Right forelimb (tissue), 1 donor: Measurements from ENCODE around the gene PLCD1.
A peak's percentile ranks its signal among the peaks of the same experiment; 100 is the strongest.

Source experiments
- DNase-seq: peaks from one replicate; pipeline ENCODE4 v3.0.0-alpha.2; 2018

PLCD1 gene

DNA sequence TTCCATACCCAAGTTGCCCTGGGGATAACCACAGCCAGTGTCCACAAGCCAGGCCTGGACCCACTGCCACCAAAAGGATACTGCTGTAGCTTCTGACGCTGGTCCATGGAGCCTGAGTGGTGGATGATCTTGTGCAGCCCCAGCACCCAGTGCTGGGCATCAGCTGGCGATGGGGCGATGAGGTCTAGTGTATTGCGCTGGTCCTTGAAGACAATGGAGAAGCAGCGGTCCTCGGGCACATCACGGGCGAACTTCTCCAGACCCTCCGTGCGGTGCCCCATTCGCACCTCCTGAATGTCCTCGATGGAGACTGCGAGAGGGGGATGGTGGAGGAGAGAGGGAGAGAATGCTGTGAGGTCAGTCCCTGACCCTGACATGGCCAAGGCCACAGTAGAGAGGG is 13.0 kb downstream of the PLCD1 start:
- no peak for DNase-seq

DNA sequence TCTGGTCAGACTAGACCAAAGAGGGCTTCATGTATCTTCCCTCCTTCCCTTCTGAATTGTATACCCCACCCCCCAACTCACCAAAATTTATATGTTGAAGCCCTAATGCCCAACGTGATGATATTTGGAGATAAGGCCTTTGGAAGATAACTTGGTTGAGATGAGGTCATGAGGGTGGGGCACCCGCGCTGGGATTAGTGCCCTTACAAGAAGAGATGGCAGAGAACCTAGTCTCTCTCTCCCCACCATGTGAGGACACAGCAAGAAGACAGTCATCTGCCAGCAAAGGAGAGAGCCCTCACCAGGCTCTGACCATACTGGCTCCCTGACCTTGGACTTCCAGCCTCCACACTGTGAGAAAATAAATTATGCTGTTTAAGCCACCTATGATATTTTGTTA is 13.5 kb downstream of the PLCD1 start:
- DNase-seq: no peak

DNA sequence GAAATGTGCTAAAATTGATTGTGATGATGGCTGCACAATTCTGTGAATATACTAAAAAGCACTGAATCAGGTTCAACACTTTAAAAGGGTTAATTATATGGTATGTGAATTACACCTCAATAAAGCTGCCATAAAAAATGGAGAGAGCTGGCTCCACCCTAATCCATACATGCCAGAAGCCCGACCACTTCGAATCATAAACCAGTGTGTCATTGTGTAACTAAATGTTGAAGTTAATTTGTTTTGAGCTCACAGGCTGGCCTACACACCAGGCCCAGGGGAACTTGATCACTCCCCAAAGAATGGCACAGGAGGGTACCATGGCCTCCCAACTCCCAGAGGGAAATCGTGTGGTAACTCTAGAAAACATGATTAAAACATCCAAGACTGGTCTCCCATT is 14.0 kb downstream of the PLCD1 start:
- no peak for DNase-seq

DNA sequence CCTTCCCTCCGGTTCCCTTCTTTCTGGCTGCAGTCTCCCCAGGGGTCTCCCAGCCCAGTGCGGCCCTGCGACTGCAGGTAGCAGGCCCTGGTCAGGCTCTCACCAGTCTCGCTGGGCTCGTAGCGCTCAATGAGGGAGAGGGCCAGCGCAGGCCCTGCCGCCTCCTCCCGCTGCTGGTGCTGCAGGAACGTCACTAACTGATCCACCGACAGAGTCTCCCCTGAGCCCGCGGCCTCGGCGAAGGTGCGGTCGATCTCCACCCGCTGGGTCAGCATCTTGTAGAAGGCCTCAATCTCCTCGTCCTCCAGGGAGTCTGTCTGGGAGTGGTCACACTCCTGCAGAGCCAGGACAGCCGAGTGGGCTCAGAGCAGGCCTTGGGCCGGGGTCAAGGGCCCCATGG is 18.3 kb downstream of the PLCD1 start:
- no peak for DNase-seq

DNA sequence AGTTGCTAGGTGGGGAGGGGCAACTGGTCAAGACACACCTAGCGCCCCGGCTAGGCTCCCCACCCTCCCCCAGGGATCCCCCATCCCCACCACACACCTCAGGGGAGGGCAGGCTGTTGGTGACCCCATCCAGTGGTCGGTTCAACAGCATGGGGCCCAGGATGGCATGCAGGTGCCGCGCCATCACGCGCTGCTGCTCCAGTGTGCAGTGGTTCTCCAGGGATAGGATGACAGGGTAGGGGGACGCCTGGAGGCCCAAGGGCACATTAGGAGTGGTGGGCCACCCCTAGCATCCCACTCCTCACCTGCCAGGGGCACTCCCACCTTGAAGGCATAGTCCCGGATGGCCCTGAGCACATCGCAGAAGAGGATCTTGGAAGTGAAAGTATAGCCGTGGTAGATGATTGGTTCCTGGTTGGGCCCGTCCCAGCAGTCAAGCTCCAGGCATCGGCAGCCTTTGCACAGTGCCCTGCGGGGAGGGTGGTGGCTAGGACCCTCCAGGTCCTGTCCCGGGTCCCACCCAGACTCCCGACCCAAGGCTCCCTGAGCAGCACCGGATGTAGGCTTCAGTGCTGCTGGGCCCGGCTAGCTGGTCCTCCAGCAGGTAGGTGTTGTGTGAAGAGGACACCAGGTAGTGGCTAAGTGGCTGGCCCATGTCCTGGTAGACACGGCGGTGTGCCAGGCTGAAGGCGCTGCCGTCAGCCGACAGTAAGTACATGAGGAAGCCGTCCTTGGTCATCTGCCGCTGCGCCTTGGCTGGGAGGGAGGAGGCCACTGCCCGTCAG is 19.4 kb downstream of the PLCD1 start:
- no peak for DNase-seq

DNA sequence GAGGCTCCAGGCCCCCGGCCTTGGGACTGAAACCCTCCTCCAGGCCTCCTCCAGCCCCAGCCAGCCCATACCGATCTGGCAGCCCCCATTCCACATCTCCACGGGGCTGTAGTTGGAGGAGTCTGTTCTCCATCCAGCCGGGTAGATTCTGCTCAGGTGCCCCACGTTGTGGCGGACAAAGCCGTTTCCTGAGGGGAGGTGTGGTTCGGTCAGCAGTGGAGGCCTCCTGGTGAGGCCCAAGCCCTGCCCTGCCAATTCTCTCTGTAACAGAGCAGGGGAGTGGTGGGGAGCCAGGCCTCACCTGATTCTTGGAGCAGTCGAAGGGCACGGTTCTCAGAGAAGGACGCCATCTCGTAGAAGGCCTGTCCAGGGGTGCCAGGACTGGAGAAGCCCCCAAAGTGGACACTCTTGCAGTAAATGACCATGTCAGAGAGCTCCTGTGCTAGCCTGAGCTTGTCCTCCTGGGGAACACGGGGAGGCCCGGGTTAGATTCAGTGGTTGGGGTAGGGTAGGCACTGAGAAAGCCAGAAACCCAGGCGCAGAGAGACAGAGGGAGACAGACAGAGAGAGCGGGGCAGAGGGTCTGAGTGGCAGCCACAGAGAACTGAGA is 20.4 kb downstream of the PLCD1 start:
- DNase-seq: no peak

DNA sequence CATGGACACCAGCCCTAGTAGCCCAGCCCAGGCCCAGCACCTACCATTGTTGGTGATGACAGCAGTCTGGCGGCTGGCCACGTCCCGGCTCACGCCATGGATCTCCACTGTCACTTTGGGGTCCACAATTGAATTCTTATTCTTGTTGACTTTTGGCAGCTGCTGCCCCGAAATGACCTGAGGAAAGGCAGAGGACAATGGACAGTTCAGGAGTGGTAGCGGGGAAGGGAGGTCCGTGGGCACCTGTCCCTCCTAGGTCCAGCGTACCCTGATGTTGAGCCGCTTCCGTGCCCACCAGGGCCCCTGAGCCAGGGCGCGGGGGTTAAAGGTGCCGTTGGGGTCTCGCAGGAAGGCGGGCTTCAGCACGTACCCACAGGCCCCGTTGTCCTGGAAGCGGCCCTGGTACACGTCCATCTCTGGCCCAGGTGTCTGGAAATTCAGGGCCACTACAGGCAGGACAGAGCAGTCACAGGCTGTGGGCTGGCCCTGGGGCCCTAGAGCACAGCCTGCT is 21.2 kb downstream of the PLCD1 start:
- no peak for DNase-seq

DNA sequence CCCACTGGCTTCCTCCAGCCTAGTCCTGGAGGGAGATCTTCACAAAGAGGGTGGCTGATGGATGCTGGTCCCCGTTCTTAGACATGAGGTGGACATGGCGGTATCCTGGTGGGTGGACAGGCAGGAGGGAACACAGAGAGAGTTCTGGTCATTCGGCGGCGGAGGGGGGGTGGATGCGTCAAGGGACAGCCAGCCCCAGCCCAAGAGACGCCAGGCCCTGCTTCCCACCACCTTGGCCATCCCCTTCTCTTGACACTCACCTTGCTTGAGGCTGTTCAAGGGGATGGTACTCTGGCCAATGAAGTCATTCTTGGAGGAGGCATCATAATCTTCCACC is 21.7 kb downstream of the PLCD1 start:
- DNase-seq: no peak

DNA sequence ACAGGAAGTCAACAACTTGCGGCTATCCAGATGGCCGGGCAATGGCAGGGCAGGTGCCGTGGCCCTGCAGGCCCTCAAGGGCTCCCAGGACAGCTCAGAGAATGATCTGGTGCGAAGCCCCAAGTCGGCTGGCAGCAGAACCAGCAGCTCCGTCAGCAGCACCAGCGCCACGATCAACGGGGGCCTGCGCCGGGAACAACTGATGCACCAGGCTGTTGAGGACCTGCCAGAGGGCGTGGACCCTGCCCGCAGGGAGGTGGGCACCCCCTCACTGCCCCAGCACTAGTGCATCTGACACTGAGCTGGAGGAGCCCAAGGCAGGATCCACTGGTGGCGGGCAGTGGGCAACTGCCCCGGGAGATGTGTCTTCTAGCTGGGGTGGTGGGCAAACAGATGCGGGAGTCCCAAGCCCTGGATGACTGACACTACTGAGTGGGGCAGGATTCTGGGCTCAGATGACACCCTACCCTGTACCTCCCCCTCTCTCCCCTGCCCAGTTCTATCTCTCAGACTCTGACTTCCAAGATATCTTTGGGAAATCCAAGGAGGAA is 22.9 kb downstream of the PLCD1 start:
- no peak for DNase-seq

DNA sequence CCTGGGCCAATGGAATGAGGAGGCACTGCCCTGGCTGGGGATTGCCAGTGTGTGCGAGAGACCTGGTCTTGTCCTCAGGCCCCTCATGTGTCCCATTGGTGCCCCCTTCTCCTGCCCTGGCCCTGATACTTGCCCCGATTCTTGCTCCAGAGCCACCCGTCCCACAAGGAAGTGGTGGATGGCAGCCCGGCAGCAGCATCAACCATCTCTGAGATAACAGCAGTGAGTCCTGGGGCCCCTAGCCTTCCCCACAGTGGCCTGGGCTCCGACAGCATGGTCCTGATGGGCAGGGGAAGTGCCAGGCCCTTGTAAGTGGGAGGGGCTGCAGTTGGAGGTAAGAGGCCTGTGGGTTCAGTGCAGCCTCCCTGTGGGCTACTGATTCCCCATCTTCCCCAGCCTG is 23.4 kb downstream of the PLCD1 start:
- no peak for DNase-seq

DNA sequence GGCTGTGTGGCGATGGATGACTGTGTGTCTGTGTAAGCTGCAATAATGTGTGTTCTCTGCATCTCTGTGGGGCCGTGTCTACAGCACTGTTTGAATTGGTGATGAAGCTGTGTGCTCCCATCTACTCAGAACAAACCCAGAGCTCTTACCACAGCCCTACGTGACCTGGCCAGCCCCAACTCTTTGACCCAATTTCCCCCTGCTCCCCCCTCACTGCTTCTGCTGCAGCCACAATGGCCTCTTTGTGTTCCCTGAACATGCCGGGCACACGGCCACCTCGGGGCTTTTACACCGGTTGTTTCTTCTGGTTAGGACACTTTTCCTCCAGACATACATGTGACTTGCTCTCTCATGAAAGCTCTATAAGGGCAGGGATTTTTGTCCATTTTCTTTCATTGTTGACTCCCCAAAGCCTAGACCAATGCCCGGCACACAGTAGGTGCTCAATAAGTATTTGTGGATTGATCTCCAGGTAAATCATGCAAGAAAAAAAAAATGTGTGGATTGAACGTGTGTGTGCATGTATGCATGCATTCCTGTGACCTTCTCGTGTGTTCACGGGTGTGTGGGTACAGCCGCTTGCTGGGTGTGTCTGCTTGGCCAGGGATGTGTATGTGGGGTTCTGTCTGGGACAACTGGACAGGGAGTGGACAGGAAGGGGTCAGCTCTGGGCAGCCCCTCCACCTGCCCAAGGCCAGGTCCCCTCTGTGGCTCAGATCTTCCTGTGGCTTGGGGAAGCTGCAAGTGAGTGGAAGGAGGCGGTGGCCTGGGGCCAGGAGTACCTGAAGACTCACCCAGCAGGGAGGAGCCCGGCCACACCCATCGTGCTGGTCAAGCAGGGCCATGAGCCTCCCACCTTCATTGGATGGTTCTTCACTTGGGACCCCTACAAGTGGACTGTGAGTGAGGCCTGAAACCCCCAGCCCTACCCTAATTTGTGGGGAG is 24.1 kb downstream of the PLCD1 start:
- no peak for DNase-seq

DNA sequence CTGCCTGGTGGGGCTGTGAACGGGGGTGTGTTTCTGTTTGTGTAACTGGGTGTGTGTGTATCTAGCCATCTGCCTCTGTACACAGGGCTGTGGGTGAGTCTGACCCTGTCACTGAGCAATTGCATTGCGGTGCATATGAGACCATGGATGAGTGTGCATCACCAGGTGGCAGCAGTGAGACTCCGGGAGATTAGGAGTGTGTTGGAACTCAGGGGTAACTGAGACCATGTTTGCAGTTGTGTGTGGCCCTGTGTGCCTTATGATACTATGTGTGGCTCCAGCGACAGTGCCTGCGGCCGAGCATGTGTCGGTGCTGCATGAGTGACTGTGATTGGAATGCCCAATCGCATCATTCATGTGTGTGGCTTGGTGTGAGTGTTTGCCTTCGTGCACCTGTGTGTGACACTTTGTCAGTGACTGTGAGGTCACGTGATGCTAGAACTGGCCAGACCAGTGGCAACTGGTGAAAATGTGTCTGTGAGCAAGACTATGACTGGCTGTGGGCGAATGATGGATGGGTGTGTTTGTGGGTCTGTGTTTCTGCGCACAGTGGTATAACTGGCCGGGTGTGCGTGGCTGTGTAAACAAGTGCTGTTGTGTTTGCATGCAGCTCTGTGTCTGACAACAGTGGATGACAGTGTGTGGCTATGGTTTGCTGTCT is 24.9 kb downstream of the PLCD1 start:
- DNase-seq: no peak

DNA sequence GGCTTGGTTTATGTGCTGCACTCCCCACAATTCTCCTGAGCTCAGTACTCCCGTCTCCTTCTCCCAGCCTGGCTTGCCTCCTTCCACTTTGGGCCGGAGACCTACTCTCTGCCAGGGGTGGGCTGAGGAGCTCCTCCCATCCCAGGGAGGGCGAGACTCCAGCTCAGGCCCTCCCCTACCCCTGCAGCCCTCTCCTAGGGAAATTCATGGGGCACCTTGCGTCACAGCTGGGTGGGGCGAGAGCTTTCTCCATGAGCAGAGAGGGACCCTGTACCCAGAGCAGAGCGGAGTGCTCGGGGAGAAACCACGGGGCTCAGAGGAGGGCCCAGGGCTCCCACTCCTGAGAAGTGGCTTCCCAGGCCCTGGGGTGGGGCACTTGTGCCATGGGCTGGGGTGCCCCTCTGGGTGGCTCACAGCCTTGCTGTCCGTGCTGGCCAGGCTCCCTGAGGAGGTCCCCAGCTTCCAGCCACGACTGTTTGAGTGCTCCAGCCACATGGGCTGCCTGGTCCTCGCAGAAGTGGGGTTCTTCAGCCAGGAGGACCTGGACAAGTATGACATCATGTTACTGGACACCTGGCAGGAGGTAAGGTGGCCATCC is 25.5 kb downstream of the PLCD1 start:
- no peak for DNase-seq

DNA sequence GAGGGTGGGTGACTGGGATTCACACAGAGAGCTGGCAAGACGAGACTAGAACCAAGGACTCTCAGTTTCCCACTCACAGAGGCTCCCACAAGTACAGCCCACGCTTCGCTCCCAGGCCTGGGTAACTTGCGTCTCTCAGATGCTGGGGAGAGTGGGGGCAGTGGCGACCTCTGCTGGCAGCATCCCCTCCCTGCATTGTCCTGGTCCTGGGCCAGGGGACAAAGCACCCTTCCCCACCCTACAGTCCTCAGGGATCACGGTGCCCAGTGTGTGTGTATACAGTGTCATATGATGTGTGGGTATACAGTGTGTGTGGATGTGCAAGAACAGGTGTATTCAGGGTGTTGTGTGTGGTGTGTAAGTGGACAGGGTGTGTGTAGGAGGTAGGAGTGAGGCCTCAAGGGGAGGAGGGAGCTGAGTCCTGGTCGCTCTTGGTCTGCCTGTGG is 26.0 kb downstream of the PLCD1 start:
- DNase-seq: peak; percentile 80

DNA sequence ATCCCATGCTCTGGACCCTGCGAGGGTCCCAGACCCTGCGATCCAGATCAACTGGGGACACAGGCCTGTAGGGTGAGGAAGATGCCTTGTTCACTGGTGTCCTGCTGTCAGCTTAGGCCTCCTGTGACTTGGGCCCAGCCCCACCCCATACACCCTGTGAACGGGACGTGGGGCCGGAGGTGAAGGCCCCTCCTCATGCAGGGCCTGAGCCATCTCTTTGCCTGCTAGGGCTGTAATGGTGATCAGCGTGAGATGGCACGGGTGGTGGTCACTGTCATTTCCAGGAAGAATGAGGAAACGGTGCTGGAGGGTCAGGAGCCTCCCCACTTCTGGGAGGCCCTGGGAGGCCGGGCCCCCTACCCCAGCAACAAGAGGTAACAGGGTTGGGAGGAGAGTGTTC is 26.5 kb downstream of the PLCD1 start:
- DNase-seq: no peak

DNA sequence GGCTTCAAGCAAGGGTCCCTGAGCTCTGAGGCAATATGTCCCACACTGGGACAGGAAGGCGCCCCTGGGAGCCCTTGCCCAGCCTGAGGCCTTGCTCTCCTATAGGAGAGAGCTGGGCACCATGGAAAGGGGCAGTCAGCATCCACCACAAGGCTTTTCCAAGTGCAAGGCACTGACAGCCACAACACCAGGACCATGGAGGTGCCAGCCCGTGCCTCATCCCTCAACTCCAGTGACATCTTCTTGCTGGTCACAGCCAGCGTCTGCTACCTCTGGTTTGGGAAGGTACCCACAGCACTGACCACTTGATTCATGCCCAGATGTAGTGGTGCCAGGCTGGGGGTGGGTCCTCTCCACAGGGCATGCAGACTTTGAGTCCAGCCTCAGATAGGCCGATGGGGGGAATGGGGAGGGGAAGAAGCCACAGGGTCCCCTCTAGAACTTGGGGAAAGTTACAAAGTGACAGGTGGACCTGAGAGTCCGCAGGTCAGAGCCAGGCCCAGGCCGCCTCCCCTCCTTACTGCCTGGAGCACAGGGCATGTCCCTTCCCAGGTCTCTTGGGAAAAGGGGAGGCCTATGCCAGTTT is 27.1 kb downstream of the PLCD1 start:
- peak; percentile 38 for DNase-seq

DNA sequence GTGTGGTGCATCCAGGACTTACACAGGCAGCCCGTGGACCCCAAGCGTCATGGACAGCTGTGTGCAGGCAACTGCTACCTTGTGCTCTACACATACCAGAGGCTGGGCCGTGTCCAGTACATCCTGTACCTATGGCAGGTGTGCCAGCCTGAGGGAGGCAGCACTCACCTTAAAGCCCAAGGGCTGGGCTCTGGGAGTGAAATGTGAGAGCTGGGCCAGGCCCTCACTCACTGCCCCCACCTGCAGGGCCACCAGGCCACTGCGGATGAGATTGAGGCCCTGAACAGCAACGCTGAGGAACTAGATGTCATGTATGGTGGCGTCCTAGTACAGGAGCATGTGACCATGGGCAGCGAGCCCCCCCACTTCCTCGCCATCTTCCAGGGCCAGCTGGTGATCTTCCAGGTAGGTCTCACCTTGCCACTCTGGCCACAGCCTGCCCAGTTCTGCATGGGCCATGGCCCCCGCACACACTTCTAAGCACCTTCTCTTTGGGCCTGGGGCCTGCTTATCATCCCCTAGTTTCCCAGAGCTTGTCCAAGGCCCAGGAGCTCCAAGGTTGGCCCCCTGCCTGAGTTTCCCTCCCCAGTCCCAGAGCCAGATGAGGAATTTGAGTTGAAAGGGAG is 27.9 kb downstream of the PLCD1 start:
- peak; percentile 44 for DNase-seq

DNA sequence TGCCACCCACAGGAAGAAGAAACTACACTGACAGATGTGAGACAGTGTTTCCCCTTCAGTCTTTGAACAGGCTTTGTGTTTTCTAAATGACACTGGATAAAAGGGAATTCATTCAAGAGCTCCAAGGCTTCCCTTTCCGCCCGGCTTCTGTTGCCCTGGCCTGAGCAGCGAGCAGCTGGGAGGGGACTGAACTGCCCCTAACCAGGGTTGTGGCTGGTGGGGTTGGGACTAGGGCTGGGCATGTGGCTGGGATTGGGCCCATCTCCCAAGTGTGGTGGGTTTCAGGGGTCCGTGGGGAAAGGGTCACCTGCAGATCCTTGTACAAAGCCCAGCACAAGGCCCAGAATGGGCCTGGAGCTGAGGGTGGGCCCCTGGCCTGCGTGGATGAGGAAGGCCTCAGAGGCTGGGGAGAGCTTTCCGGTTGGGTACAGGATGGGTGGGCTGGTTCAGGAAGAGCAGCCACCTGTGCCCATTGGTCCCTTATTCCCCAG is 28.4 kb downstream of the PLCD1 start:
- peak; percentile 37 for DNase-seq

DNA sequence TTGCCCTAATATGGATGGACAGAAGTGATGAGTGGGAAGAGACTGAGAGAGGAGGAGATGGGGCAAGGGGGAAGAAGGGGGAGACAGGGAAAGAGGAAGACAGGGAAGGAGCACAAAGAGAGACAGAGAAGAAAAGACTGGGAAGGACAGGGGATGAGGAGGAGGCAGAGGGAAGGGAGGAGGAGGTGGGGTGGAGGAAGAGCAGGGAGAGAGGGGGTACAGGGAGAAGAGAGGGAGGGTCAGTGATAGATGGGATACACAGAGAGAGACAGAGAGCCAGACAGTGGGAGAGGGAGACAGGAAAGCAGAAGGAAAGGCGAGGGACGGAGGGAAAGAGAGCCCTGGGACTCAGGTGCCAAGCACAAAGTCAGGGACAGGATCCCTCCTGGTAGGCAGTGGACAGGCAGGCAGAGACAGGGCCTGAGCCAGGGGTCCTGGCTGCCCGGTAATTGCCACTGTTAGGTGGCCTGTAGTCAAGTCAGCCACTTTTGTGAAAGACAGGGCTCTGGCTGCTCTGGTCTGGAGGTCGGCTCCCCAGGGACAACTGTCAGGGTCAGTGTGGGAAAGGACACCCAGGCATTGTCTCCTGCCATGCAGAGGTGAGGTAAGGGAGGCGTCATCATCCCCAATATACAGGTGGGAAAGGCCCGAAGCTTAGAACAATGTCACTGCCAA is 29.1 kb downstream of the PLCD1 start:
- DNase-seq: peak; percentile 42

DNA sequence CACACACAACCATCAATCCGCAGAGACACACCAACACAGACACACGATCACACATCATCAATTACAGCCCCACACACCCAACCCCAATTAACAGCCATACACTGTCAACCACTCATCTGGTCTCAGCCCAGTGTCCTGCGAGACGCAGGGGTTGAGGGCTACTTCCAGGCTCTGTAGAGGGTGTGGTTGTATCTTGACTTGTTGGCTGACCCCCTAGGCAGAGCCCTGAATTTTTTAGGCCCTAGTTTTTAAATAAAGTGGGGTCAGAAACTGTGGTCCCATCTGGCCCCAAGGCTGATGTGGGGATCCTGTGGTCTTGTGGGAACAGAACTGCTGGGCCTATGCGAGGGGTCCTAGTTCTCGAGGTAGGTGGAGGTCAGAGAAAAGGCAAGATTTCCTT is 29.6 kb downstream of the PLCD1 start:
- DNase-seq: peak; percentile 19
